ENCODE data around the gene SFXN5. TPM values are rescaled to one million over a fixed set of nuclear protein-coding genes. Genes with fewer than 3 reads are reported as not detected.

SFXN5 gene
- total and polyA plus RNA-seq, 2 of the 4 experiments (the other 2 are of a cell fraction) = 8.6 to 17.0 TPM

DNA sequence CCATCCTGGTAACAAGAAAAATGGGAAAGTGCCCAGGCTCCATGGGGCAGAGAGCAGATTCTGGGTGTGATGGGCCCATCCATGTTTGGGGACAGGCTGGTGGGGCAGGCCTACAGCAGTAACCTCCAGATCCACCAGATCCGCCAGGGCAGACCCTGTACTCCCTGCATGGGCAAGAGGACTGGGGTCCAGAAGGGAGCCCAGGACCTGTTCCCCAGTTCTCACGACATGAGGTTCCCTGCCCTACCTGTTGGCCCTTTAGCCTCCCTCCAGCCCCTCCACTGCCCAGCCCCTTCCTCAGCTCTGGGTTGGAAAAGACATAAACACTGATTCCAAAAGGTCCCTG is 115.5 kb downstream of the SFXN5 start:
- Histone ChIP-seq H4K5ac (ENCODE audit: low read depth, low read length) (no peak overlapping the region), H2AFZ (replicated peaks; ENCODE audit: low read length, poor library complexity) (no peak overlapping the region), H3K27me3 (ENCODE audit: control insufficient read depth, insufficient read depth, low read length) (no peaks in the 10 kb centered on the region), H3K9me3 (ENCODE audit: control insufficient read depth, insufficient read depth, low read length) (no peaks in the 10 kb centered on the region), H3K4ac (ENCODE audit: low read depth, low read length) (no peak overlapping the region), H3K14ac (replicated peaks; ENCODE audit: low read depth, low read length) (no peak overlapping the region), H3K18ac (ENCODE audit: low read depth, low read length) (no peak overlapping the region), H2BK15ac (ENCODE audit: low read depth, low read length) (no peak overlapping the region), H3K79me1 (ENCODE audit: low read depth in 1 of 2, low read length in 2 of 2) (no peaks in the 10 kb centered on the region), H3K36me3 (ENCODE audit: control insufficient read depth, insufficient read depth, low read length) (no peaks in the 10 kb centered on the region; the same call in 1 of the 2 replicates), H2BK5ac (ENCODE audit: low read depth, low read length, poor library complexity, severe bottlenecking) (no peak overlapping the region), H3K4me3 (ENCODE audit: insufficient read depth, low read depth, low read length) (no peak overlapping the region), H4K91ac (ENCODE audit: insufficient read depth, low read depth, low read length) (no peak overlapping the region), H2BK120ac (ENCODE audit: low read depth, low read length) (no peak overlapping the region), H2AK9ac (replicated peaks; ENCODE audit: low read depth, low read length, poor library complexity) (peak overlapping the region; percentile 20), H3K4me2 (ENCODE audit: low read depth, low read length) (no peak overlapping the region), H4K8ac (ENCODE audit: low read depth in 2 of 2, low read length in 2 of 2) (no peak overlapping the region), H3K23ac (ENCODE audit: low read depth, low read length) (no peak overlapping the region), H3K56ac (ENCODE audit: extremely low read depth, insufficient read depth, low read length) (no peak overlapping the region), H3K9me1 (ENCODE audit: insufficient read depth, low read length) (peaks cover 3% of the 10 kb centered on the region; the same call in 1 of the 2 replicates), H3K9ac (ENCODE audit: low read depth, low read length) (no peak overlapping the region), H2BK20ac (ENCODE audit: low read depth, low read length) (no peak overlapping the region), H2AK5ac (ENCODE audit: low read depth, low read length) (no peak overlapping the region), H3K4me1 (ENCODE audit: control insufficient read depth, insufficient read depth, low read length) (no peaks in the 10 kb centered on the region), H4K20me1 (ENCODE audit: insufficient read depth, low read length) (no peaks in the 10 kb centered on the region), H3K27ac (ENCODE audit: insufficient read depth, low read length) (no peak overlapping the region)
- DNase-seq (no peak), ATAC-seq (ENCODE audit: low read depth) (no peak)
- intact Hi-C loops (cut with micrococcal nuclease) = no loop called here
- no TSS peak for BruUV-seq (replicated peaks)
- in situ Hi-C loops (cut with MboI; ENCODE audit: low sequenced_read_pairs) = no loop called here
- ChIA-PET CTCF (no interaction called here), POLR2A (ENCODE audit: unreplicated experiment) (no interaction called here)
- TF ChIP-seq CHD1 (IDR thresholded peaks at IDR 0.05; ENCODE audit: low read depth, low read length) = no peak
- TF ChIP-seq, protein P1, sequence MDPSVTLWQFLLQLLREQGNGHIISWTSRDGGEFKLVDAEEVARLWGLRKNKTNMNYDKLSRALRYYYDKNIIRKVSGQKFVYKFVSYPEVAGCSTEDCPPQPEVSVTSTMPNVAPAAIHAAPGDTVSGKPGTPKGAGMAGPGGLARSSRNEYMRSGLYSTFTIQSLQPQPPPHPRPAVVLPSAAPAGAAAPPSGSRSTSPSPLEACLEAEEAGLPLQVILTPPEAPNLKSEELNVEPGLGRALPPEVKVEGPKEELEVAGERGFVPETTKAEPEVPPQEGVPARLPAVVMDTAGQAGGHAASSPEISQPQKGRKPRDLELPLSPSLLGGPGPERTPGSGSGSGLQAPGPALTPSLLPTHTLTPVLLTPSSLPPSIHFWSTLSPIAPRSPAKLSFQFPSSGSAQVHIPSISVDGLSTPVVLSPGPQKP (IDR thresholded peaks at IDR 0.05; ENCODE audit: borderline replicate concordance, low read depth, low read length) = no peak
- no peak for TF ChIP-seq BHLHE40 (IDR thresholded peaks at IDR 0.05; ENCODE audit: low read depth, low read length)
- TF ChIP-seq CTCF (conservative IDR thresholded peaks at IDR 0.05; ENCODE audit: low read depth, low read length) = no peak
- no peak for TF ChIP-seq RCOR1 (IDR thresholded peaks at IDR 0.05; ENCODE audit: insufficient replicate concordance, low read length)
- no peak for TF ChIP-seq CEBPB (IDR thresholded peaks at IDR 0.05; ENCODE audit: low read depth, low read length)
- no peak for TF ChIP-seq NFE2L2 (IDR thresholded peaks at IDR 0.05; ENCODE audit: low read depth, low read length)
- no peak for TF ChIP-seq MXI1 (IDR thresholded peaks at IDR 0.05; ENCODE audit: borderline replicate concordance, low read depth, low read length)
- no peak for TF ChIP-seq POLR2A (IDR thresholded peaks at IDR 0.05; ENCODE audit: low read depth, low read length)
- no peak for TF ChIP-seq FOS (IDR thresholded peaks at IDR 0.05; ENCODE audit: low read depth, low read length)
- TF ChIP-seq, protein P2, sequence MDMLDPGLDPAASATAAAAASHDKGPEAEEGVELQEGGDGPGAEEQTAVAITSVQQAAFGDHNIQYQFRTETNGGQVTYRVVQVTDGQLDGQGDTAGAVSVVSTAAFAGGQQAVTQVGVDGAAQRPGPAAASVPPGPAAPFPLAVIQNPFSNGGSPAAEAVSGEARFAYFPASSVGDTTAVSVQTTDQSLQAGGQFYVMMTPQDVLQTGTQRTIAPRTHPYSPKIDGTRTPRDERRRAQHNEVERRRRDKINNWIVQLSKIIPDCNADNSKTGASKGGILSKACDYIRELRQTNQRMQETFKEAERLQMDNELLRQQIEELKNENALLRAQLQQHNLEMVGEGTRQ (IDR thresholded peaks at IDR 0.05; ENCODE audit: low read depth, low read length) = no peak
- TF ChIP-seq MAZ (IDR thresholded peaks at IDR 0.05; ENCODE audit: borderline replicate concordance, low read depth, low read length) = no peak
- no peak for TF ChIP-seq RAD21 (IDR thresholded peaks at IDR 0.05; ENCODE audit: low read length)
- no peak for TF ChIP-seq RFX5 (IDR thresholded peaks at IDR 0.05; ENCODE audit: low read depth, low read length)
- no peak for TF ChIP-seq SMC3 (IDR thresholded peaks at IDR 0.05; ENCODE audit: low read depth, low read length)
- no peak for TF ChIP-seq MAFK (IDR thresholded peaks at IDR 0.05; ENCODE audit: low read depth, low read length)
- dilution Hi-C loops (cut with HindIII; ENCODE audit: low sequenced_read_pairs, unreplicated experiment) = no loop called here
- WGBS, 2 experiments (ENCODE audit: extremely low coverage in 2 of 2, insufficient read length in 1 of 2) = no CpG with 5 or more reads among the region's 2 CpGs

Data from IMR-90 (cell line).